KMS-11 (cell line): ENCODE data around the gene CDH5.

ENCODE experiments used
- H2AFZ ChIP-seq: fragments of 200-600 bp; sonication (generic); 2 replicates; pipeline ENCODE4 v1.6.1; 2016; ENCODE audit warnings: antibody characterized with exemption, mixed run types, low read depth
- H3K27ac ChIP-seq: fragments of 200-600 bp; sonication (generic); 2 replicates; pipeline ENCODE4 v1.6.1; 2016; ENCODE audit warnings: mild to moderate bottlenecking, mixed run types
- H3K27me3 ChIP-seq: fragments of 200-600 bp; sonication (generic); 2 replicates; pipeline ENCODE4 v1.6.1; 2017; ENCODE audit warnings: mild to moderate bottlenecking, low read depth, mixed run types, moderate library complexity; ENCODE audit not compliant: insufficient read depth
- H3K36me3 ChIP-seq: fragments of 200-600 bp; sonication (generic); 2 replicates; pipeline ENCODE4 v1.6.1; 2017; ENCODE audit warnings: mild to moderate bottlenecking, mixed run types; ENCODE audit not compliant: insufficient read depth
- H3K4me1 ChIP-seq: fragments of 200-600 bp; sonication (generic); 2 replicates; pipeline ENCODE4 v1.6.1; 2016; ENCODE audit warnings: mild to moderate bottlenecking, low read depth, mixed run types; ENCODE audit not compliant: poor library complexity, severe bottlenecking
- H3K4me2 ChIP-seq: fragments of 200-600 bp; sonication (generic); 2 replicates; pipeline ENCODE4 v1.7.0; 2016; ENCODE audit warnings: mild to moderate bottlenecking, mixed run types
- H3K4me3 ChIP-seq: fragments of 200-600 bp; sonication (generic); IDR thresholded peaks from 2 replicates; pipeline ENCODE4 v1.6.1; 2017; ENCODE audit warnings: low read depth, low read length, mixed read lengths; ENCODE audit not compliant: insufficient read depth
- H3K79me2 ChIP-seq: fragments of 200-600 bp; sonication (generic); 2 replicates; pipeline ENCODE4 v1.6.1; 2016; ENCODE audit warnings: low read depth, mixed run types; ENCODE audit not compliant: insufficient read depth
- H3K9ac ChIP-seq: fragments of 200-600 bp; sonication (generic); 2 replicates; pipeline ENCODE4 v1.6.1; 2016; ENCODE audit warnings: mild to moderate bottlenecking, mixed run types
- H4K20me1 ChIP-seq: fragments of 200-600 bp; sonication (generic); 2 replicates; pipeline ENCODE4 v1.6.1; 2016; ENCODE audit warnings: mild to moderate bottlenecking, mixed run types; ENCODE audit not compliant: insufficient read depth
- TF ChIP-seq, protein P1 (sequence below): fragments of 200-600 bp; sonication (generic); conservative IDR thresholded peaks from 2 replicates; pipeline ENCODE4 v1.6.1; 2017; ENCODE audit warnings: low read depth, mild to moderate bottlenecking, antibody characterized with exemption, low read length, moderate library complexity, mixed read lengths

The CDH5 gene

DNA sequence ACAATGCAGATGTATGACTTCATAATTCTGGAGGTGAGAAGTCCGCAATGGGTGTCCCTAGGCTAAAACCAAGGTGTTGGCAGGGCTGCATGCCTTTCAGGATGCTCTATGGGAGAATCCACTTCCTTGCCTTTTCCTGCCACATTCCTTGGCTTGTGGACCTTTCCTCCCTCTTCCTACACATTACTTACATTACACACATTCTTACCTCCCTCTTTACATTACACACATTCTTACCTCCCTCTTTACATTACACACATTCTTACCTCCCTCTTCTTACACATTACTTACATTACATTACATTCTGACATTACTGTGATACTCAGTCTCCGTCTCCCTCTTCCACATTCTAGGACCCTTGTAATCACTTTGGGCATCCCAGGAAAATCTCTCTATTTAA, 14.2 kb upstream of the CDH5 start:
- H3K4me2 ChIP-seq: no peak overlapping the region
- H3K36me3 ChIP-seq: no peaks in the 10 kb centered on the region
- H2AFZ ChIP-seq: no peak overlapping the region
- H4K20me1 ChIP-seq: no peaks in the 10 kb centered on the region
- no peak overlapping the region for H3K9ac ChIP-seq
- no peaks in the 10 kb centered on the region for H3K79me2 ChIP-seq
- TF ChIP-seq, protein P1, sequence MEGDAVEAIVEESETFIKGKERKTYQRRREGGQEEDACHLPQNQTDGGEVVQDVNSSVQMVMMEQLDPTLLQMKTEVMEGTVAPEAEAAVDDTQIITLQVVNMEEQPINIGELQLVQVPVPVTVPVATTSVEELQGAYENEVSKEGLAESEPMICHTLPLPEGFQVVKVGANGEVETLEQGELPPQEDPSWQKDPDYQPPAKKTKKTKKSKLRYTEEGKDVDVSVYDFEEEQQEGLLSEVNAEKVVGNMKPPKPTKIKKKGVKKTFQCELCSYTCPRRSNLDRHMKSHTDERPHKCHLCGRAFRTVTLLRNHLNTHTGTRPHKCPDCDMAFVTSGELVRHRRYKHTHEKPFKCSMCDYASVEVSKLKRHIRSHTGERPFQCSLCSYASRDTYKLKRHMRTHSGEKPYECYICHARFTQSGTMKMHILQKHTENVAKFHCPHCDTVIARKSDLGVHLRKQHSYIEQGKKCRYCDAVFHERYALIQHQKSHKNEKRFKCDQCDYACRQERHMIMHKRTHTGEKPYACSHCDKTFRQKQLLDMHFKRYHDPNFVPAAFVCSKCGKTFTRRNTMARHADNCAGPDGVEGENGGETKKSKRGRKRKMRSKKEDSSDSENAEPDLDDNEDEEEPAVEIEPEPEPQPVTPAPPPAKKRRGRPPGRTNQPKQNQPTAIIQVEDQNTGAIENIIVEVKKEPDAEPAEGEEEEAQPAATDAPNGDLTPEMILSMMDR: no peak
- peaks cover 7% of the 10 kb centered on the region for H3K4me1 ChIP-seq
- no peak overlapping the region for H3K4me3 ChIP-seq
- no peaks in the 10 kb centered on the region for H3K27me3 ChIP-seq
- no peak overlapping the region for H3K27ac ChIP-seq

DNA sequence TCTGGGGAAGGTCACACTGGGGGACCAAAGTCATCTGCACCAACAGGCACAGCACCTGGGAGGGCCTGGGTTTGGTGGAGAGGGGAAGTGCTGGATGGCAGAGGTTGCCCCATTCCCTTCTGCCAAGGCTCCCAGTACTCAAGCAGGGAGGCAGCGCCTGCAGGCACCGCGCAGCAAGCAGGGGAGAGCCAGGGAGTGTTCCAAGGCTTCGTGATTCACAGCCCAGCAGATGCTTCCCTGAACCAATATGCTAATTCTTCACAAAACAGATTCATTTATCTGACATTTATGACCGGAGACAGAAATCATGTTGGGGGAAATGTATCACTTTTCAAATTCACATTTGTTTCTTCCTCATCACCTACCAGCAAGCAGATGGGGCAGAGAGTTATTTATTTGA, 13.4 kb upstream of the CDH5 start:
- Histone ChIP-seq H3K9ac (no peak overlapping the region), H3K27ac (no peak overlapping the region), H3K36me3 (no peaks in the 10 kb centered on the region), H4K20me1 (no peaks in the 10 kb centered on the region), H3K4me1 (peaks cover 7% of the 10 kb centered on the region), H3K79me2 (no peaks in the 10 kb centered on the region), H3K4me2 (no peak overlapping the region), H2AFZ (no peak overlapping the region), H3K27me3 (no peaks in the 10 kb centered on the region), H3K4me3 (no peak overlapping the region)
- TF ChIP-seq, protein P1: no peak

DNA sequence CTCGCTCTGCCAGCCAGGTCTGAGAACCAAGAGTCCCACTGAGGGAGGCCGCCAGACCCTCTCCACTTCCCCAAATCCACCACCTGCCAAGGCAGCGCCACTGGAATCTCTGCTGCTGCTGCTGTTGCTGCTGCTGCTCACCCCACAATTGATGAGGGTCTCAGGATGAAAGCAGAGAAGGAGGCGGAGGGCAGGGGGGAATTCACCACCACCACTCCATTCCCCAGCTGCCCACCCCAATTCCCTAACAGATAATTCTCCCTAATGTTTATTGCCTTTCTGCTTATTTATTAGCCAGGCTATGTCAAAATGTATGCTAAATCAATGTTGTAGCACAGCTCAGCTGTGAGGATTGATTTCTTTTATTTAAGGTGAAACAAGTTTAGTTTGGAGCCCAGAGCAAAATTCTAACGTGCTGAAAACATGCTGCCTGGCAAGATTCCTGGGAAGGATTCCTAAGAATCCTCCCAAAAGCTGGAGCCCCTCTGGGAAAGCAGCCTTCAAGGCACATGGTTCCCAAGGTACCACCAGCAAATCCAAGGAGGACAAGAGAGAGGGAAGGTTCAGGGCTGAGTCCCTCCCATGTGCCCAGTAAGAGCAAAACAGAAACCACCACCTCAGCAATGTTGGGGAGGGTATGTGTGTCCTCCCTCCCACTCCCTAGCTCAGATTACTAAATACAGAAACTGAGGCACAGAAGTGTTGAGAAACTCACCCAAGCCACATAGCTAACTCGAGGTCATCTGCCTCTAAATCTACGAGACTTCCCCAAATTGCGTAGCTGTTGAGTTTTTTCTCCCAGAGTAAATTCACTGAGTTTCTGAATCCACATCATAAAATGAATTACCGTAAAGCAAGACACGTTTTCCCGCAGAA, 12.2 kb upstream of the CDH5 start:
- no peaks in the 10 kb centered on the region for H4K20me1 ChIP-seq
- TF ChIP-seq, protein P1: no peak
- no peak overlapping the region for H3K4me3 ChIP-seq
- peaks cover 2% of the 10 kb centered on the region; the same call in 1 of the 2 replicates for H3K27me3 ChIP-seq
- no peaks in the 10 kb centered on the region for H3K79me2 ChIP-seq
- no peak overlapping the region for H3K27ac ChIP-seq
- H3K9ac ChIP-seq: no peak overlapping the region
- H3K4me1 ChIP-seq: peaks cover 7% of the 10 kb centered on the region
- no peak overlapping the region for H2AFZ ChIP-seq
- H3K36me3 ChIP-seq: no peaks in the 10 kb centered on the region
- no peak overlapping the region for H3K4me2 ChIP-seq

DNA sequence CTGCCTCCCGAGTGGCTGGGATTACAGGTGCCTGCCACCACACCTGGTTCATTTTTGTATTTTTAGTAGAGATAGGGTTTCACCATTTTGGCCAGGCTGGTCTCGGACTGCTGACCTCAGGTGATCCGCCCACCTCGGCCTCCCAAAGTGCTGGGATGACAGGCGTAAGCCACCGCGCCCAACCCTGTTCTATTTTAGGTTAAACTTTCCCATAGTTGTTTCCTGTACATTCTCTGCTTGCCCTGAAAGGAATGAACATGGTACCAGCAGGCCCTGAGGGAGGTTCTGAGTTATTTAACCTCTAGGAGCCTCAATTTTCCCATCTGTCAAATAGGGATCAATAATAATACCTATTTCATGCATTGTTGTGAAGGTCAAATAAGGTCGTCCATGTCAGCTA, 11.0 kb upstream of the CDH5 start:
- Histone ChIP-seq H3K27ac (no peak overlapping the region), H4K20me1 (no peaks in the 10 kb centered on the region), H3K4me2 (no peak overlapping the region), H3K79me2 (no peaks in the 10 kb centered on the region), H2AFZ (no peak overlapping the region), H3K4me3 (no peak overlapping the region), H3K9ac (no peak overlapping the region), H3K27me3 (peaks cover 2% of the 10 kb centered on the region; the same call in 1 of the 2 replicates), H3K36me3 (no peaks in the 10 kb centered on the region), H3K4me1 (peaks cover 7% of the 10 kb centered on the region)
- TF ChIP-seq, protein P1: no peak
